Measurements from ENCODE around the gene OST4.

OST4 gene

GRCh38 chr2:27027211-27027651, 44.2 kb downstream of the OST4 start:
- no peak for DNase-seq (ENCODE audit: low read depth in 2 of 3, low spot score in 2 of 3)

GRCh38 chr2:27025861-27026851, 45.3 kb downstream of the OST4 start:
- no peak for DNase-seq (ENCODE audit: low read depth in 2 of 3, low spot score in 2 of 3)

GRCh38 chr2:27025281-27025800, 46.1 kb downstream of the OST4 start:
- DNase-seq (ENCODE audit: low read depth in 2 of 3, low spot score in 2 of 3), result no peak

- DNase-seq (ENCODE audit: low read depth in 2 of 3, low spot score in 2 of 3), result no peak
These were observed 46.6 kb downstream of the OST4 start for GRCh38 chr2:27024812-27025211.

GRCh38 chr2:27024188-27024587, 47.3 kb downstream of the OST4 start:
- no peak for DNase-seq (ENCODE audit: low read depth in 2 of 3, low spot score in 2 of 3)

GRCh38 chr2:27023740-27024139, 47.7 kb downstream of the OST4 start:
- DNase-seq (ENCODE audit: low read depth in 2 of 3, low spot score in 2 of 3), result no peak

GRCh38 chr2:27021253-27022049, 50.0 kb downstream of the OST4 start:
- no peak for DNase-seq (ENCODE audit: low read depth in 2 of 3, low spot score in 2 of 3)

Data from activated CD8-positive, alpha-beta memory T cell treated with anti-CD3 and anti-CD28 coated beads for 48 hours (primary cell).